Esophagus (tissue), 2 donors: ENCODE data around the gene INTS2. TPM values are rescaled to one million over a fixed set of nuclear protein-coding genes. Genes with fewer than 3 reads are reported as not detected.

Experiments
- H3K27ac ChIP-seq, 2 donors: one replicate each; pipeline ENCODE4 v1.5.1; 2013; ENCODE audit warnings: low read depth in 2 of 2, mild to moderate bottlenecking in 2 of 2, inconsistent platforms in 1 of 2, low read length in 1 of 2, moderate library complexity in 1 of 2
- H3K27me3 ChIP-seq, 2 donors: one replicate each; pipeline ENCODE4 v1.6.1; 2013; ENCODE audit warnings: low read length in 2 of 2, control low read depth in 1 of 2, mild to moderate bottlenecking in 1 of 2; ENCODE audit not compliant: insufficient read depth in 2 of 2, control insufficient read depth in 1 of 2
- H3K36me3 ChIP-seq, 2 donors: one replicate each; pipeline ENCODE4 v1.6.1; 2013; ENCODE audit warnings: low read length in 1 of 2; ENCODE audit not compliant: control insufficient read depth in 2 of 2, insufficient read depth in 2 of 2
- H3K4me1 ChIP-seq, 2 donors: one replicate each; pipeline ENCODE4 v1.6.1; 2013; ENCODE audit warnings: low read length in 1 of 2; ENCODE audit not compliant: control insufficient read depth in 2 of 2, insufficient read depth in 2 of 2
- H3K4me3 ChIP-seq, 2 donors: one replicate each; pipeline ENCODE4 v1.5.1; 2013; ENCODE audit warnings: low read length in 2 of 2, mild to moderate bottlenecking in 2 of 2, low read depth in 1 of 2, moderate library complexity in 1 of 2
- H3K9me3 ChIP-seq, 2 donors: one replicate each; pipeline ENCODE4 v1.6.1; 2013; ENCODE audit warnings: mild to moderate bottlenecking in 2 of 2, low read depth in 1 of 2, low read length in 1 of 2, moderate library complexity in 1 of 2; ENCODE audit not compliant: control insufficient read depth in 2 of 2, insufficient read depth in 1 of 2
- WGBS, 2 donors: extraction: QIAGEN DNeasy Blood & Tissue Kit; methylation state at CpG; one replicate each; pipeline ENCODE4 v1.1.7; 2013; 5-methylcytosine and 5-hydroxymethylcytosine counted together
- polyA plus RNA-seq, 2 donors: library from polyadenylated mRNA; stranded (reverse); fragments of 200-250 nt; gene quantifications; one replicate each; pipeline ENCODE4 v1.2.3, GENCODE V29; 2013
- donor health status: healthy with polysubstance abuse.
- donor health status: Bipolar disorder and iron deficiency.

INTS2 gene
- polyA plus RNA-seq, 2 donors = 2.1 to 2.3 TPM

DNA sequence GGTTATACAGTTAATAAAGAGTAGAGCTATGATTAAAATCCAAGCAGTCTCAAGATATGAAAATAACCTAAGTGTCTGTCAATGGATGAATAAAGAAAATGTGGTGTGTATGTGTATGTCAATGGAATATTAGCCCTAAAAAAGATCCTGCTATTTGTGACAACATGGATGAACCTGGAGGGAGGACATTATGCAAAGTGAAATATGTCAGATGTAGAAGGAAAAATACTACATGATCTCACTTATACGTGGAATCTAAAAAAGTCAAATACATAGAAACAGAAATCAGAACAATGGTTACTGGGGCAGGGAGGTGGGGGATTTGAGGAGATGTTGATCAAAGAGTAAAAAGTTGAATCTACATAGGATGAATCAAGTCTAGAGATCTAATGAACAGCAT, 84.9 kb downstream of the INTS2 start:
- Histone ChIP-seq H3K4me3 (no peak overlapping the region), H3K27ac (no peak overlapping the region), H3K36me3 (no peaks in the 10 kb centered on the region), H3K4me1 (no peaks in the 10 kb centered on the region), H3K27me3 (no peaks in the 10 kb centered on the region), H3K9me3 (no peaks in the 10 kb centered on the region)
- WGBS, 2 donors = 94 to 100% methylated on average over 1 of the region's 1 CpG

DNA sequence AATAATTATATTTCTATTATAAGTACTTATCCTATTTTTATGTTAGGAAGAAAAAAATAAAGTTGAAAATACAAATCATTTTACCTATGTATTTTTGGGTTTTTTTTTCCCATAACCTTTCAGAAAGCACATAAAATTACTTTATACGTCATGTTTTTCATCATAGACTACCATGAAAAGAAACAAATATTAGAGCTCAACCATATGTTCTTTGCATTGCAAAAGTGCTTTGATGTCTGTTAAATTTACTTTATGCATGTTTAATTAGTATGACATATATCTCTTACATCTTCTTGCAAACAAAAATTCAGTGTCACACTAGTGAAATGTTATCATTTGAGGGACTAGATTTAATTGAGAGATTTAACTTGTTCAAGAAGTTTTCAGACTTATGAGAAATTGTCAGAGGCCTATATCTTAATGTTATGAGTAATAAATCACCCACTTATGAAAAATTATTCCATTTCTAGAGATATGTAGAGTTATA, 88.4 kb downstream of the INTS2 start:
- no peaks in the 10 kb centered on the region for H3K4me1 ChIP-seq
- no peak overlapping the region for H3K27ac ChIP-seq
- H3K4me3 ChIP-seq = no peak overlapping the region
- H3K36me3 ChIP-seq = no peaks in the 10 kb centered on the region
- H3K27me3 ChIP-seq = no peaks in the 10 kb centered on the region
- H3K9me3 ChIP-seq = no peaks in the 10 kb centered on the region
- WGBS, 2 donors = 96 to 100% methylated on average over 1 of the region's 1 CpG

DNA sequence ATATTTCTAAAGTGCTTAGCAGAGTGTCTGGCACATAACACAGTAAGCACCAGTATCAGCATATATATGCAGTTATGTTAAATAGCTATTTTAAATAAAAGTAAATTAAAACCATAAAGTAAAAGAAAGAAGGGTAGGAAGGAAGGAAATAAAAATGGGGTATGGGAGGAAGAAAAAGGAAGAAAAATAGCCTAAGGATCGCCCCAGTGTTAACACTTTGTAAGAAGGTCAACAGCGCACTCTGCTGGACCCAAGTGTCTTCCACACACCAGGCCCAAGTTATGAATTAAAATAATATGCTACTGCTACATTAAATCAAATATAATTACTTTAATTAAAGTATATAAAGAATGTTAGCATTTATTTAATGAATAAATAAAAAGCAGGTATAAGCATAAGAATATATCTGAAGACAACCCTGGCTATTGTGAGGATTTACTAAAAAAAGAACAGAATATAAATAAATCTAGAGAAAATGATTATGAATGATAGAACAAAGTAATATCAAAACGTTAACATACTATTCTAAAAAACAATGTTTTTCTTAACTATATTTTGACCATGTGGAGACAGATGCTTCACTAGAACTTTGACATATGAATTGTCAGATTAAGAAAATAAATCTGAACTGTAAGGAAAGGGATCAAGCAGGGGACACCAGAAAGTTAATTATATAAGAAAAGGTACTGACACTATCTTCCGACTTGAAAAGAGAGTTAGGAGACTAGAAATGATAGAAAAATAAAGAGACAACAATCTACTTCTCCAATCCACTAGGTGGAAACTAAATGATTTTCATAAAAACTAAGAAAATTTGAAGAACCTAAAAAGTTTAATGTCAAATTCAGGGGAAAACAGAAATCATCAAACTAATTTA, 90.4 kb downstream of the INTS2 start:
- H3K4me3 ChIP-seq = no peak overlapping the region
- H3K27me3 ChIP-seq = no peaks in the 10 kb centered on the region
- H3K27ac ChIP-seq = no peak overlapping the region
- H3K9me3 ChIP-seq = no peaks in the 10 kb centered on the region
- no peaks in the 10 kb centered on the region for H3K4me1 ChIP-seq
- 55% methylated on average over 4 of the region's 4 CpGs for WGBS, 2 donors
- H3K36me3 ChIP-seq = no peaks in the 10 kb centered on the region

DNA sequence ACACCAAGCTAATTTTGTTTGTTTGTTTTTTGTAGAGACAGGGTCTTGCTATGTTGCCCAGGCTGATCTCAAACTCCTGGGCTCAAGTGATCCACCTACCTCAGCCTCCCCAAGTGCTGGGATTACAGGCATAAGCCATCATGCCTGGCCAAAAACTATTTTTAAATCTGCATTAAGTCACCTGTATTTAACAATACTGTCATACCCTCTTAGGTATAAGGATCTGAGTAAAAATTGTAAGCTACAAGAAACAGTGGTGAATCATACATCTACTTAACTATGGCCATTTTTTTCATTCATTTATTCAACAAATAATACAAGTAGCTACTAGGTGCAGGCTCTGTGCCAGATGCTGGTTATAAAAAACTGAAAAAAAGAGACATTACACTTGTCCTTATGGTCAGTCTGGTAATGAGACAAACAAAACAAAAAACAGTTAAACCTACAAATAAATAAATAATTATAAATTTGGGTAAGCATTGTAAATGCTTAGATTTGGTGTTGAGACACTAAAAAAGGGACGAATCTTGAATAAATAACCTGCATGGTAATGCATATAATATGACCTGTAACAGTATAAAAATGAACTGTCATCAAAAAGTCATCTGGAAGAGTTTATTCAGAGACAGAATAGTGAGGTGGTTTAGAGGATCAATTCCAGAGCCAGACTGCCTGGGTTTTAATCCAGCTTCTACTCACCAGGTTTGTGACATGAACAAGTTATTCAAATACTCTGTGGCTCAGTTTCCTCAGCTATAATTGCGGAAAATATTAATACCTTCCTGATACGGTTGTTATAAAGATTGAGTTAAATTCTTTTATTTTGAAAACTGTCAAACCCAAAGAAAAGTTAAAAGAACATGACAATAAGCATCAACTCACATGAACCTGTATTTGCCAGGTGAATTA, 91.3 kb downstream of the INTS2 start:
- H3K4me3 ChIP-seq = no peak overlapping the region
- no peaks in the 10 kb centered on the region for H3K36me3 ChIP-seq
- no peak overlapping the region for H3K27ac ChIP-seq
- no peaks in the 10 kb centered on the region for H3K9me3 ChIP-seq
- WGBS, 2 donors = 84 to 89% methylated on average over 3 of the region's 3 CpGs
- no peaks in the 10 kb centered on the region for H3K4me1 ChIP-seq
- no peaks in the 10 kb centered on the region for H3K27me3 ChIP-seq

DNA sequence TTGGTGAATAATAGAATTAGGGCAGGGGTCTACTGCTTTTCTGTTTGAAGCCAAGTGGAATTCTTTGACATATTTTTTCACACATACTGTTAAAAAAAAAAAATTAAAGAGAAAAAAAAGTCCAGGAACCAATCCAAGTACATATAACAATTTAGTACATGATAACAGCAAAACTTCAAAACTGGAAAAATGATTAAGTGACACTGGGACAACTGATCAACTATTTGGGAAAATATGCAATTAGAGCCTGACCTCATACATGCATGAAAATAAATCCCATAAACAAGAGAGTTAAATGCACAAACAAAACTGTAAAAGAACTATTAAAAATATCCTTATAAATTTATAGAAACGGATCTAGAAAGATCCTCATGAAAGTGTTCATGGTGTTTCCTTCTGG, 92.2 kb downstream of the INTS2 start:
- no peaks in the 10 kb centered on the region for H3K4me1 ChIP-seq
- H3K36me3 ChIP-seq = no peaks in the 10 kb centered on the region
- H3K27ac ChIP-seq = no peak overlapping the region
- H3K9me3 ChIP-seq = no peaks in the 10 kb centered on the region
- 84 to 87% methylated on average over 1 of the region's 1 CpG for WGBS, 2 donors
- H3K27me3 ChIP-seq = no peaks in the 10 kb centered on the region
- H3K4me3 ChIP-seq = no peak overlapping the region

DNA sequence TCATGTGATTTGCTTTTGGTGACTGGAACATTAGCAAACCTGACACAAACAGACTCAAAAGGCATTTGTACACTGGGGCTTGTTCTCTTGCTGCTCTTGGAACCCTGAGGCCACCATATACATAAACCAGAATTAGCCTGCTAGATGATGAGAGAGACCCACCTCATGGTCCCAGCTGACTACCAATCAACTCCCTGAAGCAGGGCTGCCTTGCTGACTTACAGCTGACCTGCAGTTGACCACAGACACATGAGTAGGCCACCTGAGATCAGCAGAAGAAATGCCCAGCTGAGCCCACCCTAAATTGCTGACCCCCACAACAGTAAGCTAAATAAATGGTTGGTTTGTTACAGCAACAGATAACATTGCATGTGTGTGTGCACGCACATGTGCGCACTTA, 93.2 kb downstream of the INTS2 start:
- H3K36me3 ChIP-seq = no peaks in the 10 kb centered on the region
- no peak overlapping the region for H3K27ac ChIP-seq
- WGBS, 2 donors = 99 to 100% methylated on average over 2 of the region's 2 CpGs
- H3K4me3 ChIP-seq = no peak overlapping the region
- no peaks in the 10 kb centered on the region for H3K27me3 ChIP-seq
- H3K4me1 ChIP-seq = no peaks in the 10 kb centered on the region
- H3K9me3 ChIP-seq = no peaks in the 10 kb centered on the region

DNA sequence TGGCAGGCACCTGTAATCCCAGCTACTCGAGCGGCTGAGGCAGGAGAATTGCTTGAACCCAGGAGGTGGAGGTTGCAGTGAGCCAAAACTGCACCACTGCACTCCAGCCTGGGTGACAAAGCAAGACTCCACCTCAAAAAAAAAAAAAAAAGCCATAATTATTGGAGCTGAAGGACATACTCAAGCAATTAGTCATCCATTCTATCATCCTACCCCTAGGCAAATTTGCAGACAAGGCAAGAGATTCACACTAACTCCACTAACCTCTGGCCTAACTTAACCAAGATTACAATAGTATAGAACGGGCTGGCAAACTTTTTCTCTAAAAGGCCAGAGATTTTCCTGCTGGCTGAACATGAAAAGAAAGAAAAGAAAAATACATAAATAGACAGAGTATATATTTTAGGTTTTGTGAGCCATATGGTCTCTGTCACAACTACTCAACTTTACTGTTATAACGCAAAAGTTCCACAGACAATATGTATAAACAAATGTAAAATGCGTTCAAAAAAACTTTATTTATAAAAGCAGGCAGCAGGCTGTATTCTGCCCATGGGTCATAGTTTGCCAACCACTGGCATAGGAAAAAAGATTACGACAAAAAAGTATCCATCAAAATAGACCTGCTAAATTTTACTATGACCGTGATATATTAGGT, 94.1 kb downstream of the INTS2 start:
- no peaks in the 10 kb centered on the region for H3K27me3 ChIP-seq
- WGBS, 2 donors = 53 to 70% methylated on average over 7 of the region's 7 CpGs
- H3K27ac ChIP-seq = no peak overlapping the region
- no peak overlapping the region for H3K4me3 ChIP-seq
- H3K4me1 ChIP-seq = no peaks in the 10 kb centered on the region
- no peaks in the 10 kb centered on the region for H3K9me3 ChIP-seq
- no peaks in the 10 kb centered on the region for H3K36me3 ChIP-seq

DNA sequence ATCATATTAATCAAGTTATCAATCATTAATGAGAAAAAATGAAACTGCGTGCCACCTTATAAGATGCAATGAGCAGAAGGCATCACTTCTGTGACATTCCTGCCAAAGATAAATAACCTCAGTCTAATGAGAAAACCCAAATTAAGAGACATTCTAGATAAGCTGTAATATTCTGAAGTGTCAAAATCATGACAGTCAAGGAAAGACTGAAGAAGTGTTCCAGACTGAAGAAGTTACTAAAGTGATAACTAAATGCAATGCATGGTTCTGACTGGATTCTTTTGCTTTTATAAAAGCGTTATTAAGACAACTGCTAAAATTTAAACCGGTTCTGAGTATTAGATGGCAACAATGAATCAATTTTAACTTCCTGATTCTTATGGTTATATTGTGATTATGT, 95.3 kb downstream of the INTS2 start:
- no peaks in the 10 kb centered on the region for H3K9me3 ChIP-seq
- H3K27me3 ChIP-seq = no peaks in the 10 kb centered on the region
- no peak overlapping the region for H3K27ac ChIP-seq
- no peak overlapping the region for H3K4me3 ChIP-seq
- no peaks in the 10 kb centered on the region for H3K36me3 ChIP-seq
- WGBS, 2 donors = 92 to 93% methylated on average over 3 of the region's 3 CpGs
- H3K4me1 ChIP-seq = no peaks in the 10 kb centered on the region

DNA sequence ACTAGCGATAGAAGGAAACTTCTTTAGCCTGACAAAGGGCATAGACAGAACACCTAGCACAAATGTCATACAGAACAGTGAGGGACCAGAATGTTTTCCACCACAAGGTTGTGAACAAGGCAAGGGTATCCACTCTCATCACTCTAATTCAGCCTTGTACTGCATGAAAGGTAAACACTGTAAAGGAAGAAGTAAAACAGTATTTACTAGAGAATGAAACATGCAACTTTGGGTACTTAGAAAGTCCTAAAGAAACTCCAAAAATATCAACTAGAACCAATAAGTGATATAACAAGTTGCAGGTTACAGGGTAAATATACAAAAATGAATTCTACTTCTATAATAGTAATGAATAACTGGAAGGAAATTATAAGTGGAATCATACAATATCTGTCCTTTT, 96.7 kb downstream of the INTS2 start:
- no peaks in the 10 kb centered on the region for H3K36me3 ChIP-seq
- WGBS, 2 donors = 97 to 99% methylated on average over 1 of the region's 1 CpG
- no peak overlapping the region for H3K4me3 ChIP-seq
- H3K27ac ChIP-seq = no peak overlapping the region
- no peaks in the 10 kb centered on the region for H3K27me3 ChIP-seq
- no peaks in the 10 kb centered on the region for H3K4me1 ChIP-seq
- H3K9me3 ChIP-seq = no peaks in the 10 kb centered on the region
